Glutamatergic neuron (in vitro differentiated cells): ENCODE results near the gene CMA1. TPM values are rescaled to one million over a fixed set of nuclear protein-coding genes. Genes with fewer than 3 reads are reported as not detected.
"Not testable (repeated sequence)": the region's sequence is repeated elsewhere in the genome, so short reads cannot be mapped to it uniquely, and the experiment has no call there.

ENCODE experiments used
- DNase-seq: peaks from one replicate; pipeline ENCODE4 v3.0.0; 2022
- H3K27ac Mint-ChIP-seq: one replicate; pipeline ENCODE4 v1.8.0; 2020; ENCODE audit warnings: mild to moderate bottlenecking, mixed read lengths, inconsistent platforms; ENCODE audit not compliant: unreplicated experiment
- H3K27me3 Mint-ChIP-seq: one replicate; pipeline ENCODE4 v1.8.0; 2020; ENCODE audit warnings: mild to moderate bottlenecking, moderate library complexity, mixed read lengths, inconsistent platforms; ENCODE audit not compliant: unreplicated experiment
- H3K36me3 Mint-ChIP-seq: one replicate; pipeline ENCODE4 v1.8.0; 2020; ENCODE audit warnings: mild to moderate bottlenecking, mixed read lengths, inconsistent platforms; ENCODE audit not compliant: unreplicated experiment
- H3K4me1 Mint-ChIP-seq: one replicate; pipeline ENCODE4 v1.8.0; 2020; ENCODE audit warnings: mild to moderate bottlenecking, low read depth, mixed read lengths, inconsistent platforms; ENCODE audit not compliant: unreplicated experiment
- H3K4me3 Mint-ChIP-seq: one replicate; pipeline ENCODE4 v1.8.0; 2020; ENCODE audit warnings: mild to moderate bottlenecking, mixed read lengths, inconsistent platforms; ENCODE audit not compliant: unreplicated experiment
- H3K9me3 Mint-ChIP-seq: one replicate; pipeline ENCODE4 v1.8.0; 2020; ENCODE audit warnings: mild to moderate bottlenecking, moderate library complexity, mixed read lengths, inconsistent platforms; ENCODE audit not compliant: unreplicated experiment
- CTCF ChIP-seq: fragments of 200-600 bp; sonication (generic); IDR thresholded peaks from one replicate; pipeline ENCODE4 v1.5.0; 2021; ENCODE audit not compliant: partially characterized antibody, unreplicated experiment
- long read RNA-seq: library from polyadenylated mRNA; unstranded; transcript quantifications from one replicate; pipeline ENCODE4 v2.0.0, GENCODE V29; 2020; ENCODE audit not compliant: unreplicated experiment
- total RNA-seq: library from RNA; stranded (reverse); fragmentation: NEBNext Ultra II Directional; extraction: Animal tissue kit (Norgen Biotek cat#: 25700); gene quantifications from one replicate; pipeline ENCODE4 v1.2.1, GENCODE V29; 2021; ENCODE audit not compliant: unreplicated experiment

Gene CMA1
- not detected for total RNA-seq
- long read RNA-seq: 0 reads

GRCh38 chr14:24508155-24508840 is at the start of gene CMA1:
TSS of gene CMA1 (minus strand) at chr14:24508265. CDS start at chr14:24508235, 30 bp downstream.
- TF ChIP-seq CTCF: no peak
- H3K36me3 Mint-ChIP-seq: no peaks in the 10 kb centered on the region
- no peak for DNase-seq
- H3K4me1 Mint-ChIP-seq: no peaks in the 10 kb centered on the region
- H3K4me3 Mint-ChIP-seq: no peak within 1 kb of the TSS
- no peak within 1 kb of the TSS for H3K27ac Mint-ChIP-seq
- H3K9me3 Mint-ChIP-seq: no peaks in the 10 kb centered on the region
- peaks cover 2% of the 10 kb centered on the region for H3K27me3 Mint-ChIP-seq

- DNase-seq: no peak
- H3K27ac Mint-ChIP-seq: no peak overlapping the region
- no peaks in the 10 kb centered on the region for H3K36me3 Mint-ChIP-seq
- H3K4me1 Mint-ChIP-seq: no peaks in the 10 kb centered on the region
- H3K27me3 Mint-ChIP-seq: peaks cover 2% of the 10 kb centered on the region
- no peaks in the 10 kb centered on the region for H3K9me3 Mint-ChIP-seq
- TF ChIP-seq CTCF: no peak
- H3K4me3 Mint-ChIP-seq: no peak overlapping the region
Observed at GRCh38 chr14:24556756-24557155, 48.7 kb upstream of the CMA1 start.

GRCh38 chr14:24549064-24549463 is 41.0 kb upstream of the CMA1 start:
- H3K4me1 Mint-ChIP-seq, H3K4me3 Mint-ChIP-seq, DNase-seq, H3K9me3 Mint-ChIP-seq, H3K27me3 Mint-ChIP-seq, H3K36me3 Mint-ChIP-seq, H3K27ac Mint-ChIP-seq: not testable (repeated sequence)

GRCh38 chr14:24542346-24542936 is 34.4 kb upstream of the CMA1 start:
- DNase-seq: no peak
- TF ChIP-seq CTCF: no peak
- Mint-ChIP-seq H3K9me3 (no peaks in the 10 kb centered on the region), H3K36me3 (no peaks in the 10 kb centered on the region), H3K4me3 (no peak overlapping the region), H3K27ac (no peak overlapping the region), H3K27me3 (no peaks in the 10 kb centered on the region), H3K4me1 (no peaks in the 10 kb centered on the region)

GRCh38 chr14:24535737-24536136 is 27.7 kb upstream of the CMA1 start:
- no peak overlapping the region for H3K4me3 Mint-ChIP-seq
- peaks cover 4% of the 10 kb centered on the region for H3K27me3 Mint-ChIP-seq
- no peak for TF ChIP-seq CTCF
- H3K4me1 Mint-ChIP-seq: no peaks in the 10 kb centered on the region
- no peak for DNase-seq
- no peaks in the 10 kb centered on the region for H3K36me3 Mint-ChIP-seq
- no peak overlapping the region for H3K27ac Mint-ChIP-seq
- no peaks in the 10 kb centered on the region for H3K9me3 Mint-ChIP-seq
